ENCODE measurements around the gene TOMM40L.
"Not testable (repeated sequence)": the region's sequence is repeated elsewhere in the genome, so short reads cannot be mapped to it uniquely, and the experiment has no call there.

The TOMM40L gene

DNA sequence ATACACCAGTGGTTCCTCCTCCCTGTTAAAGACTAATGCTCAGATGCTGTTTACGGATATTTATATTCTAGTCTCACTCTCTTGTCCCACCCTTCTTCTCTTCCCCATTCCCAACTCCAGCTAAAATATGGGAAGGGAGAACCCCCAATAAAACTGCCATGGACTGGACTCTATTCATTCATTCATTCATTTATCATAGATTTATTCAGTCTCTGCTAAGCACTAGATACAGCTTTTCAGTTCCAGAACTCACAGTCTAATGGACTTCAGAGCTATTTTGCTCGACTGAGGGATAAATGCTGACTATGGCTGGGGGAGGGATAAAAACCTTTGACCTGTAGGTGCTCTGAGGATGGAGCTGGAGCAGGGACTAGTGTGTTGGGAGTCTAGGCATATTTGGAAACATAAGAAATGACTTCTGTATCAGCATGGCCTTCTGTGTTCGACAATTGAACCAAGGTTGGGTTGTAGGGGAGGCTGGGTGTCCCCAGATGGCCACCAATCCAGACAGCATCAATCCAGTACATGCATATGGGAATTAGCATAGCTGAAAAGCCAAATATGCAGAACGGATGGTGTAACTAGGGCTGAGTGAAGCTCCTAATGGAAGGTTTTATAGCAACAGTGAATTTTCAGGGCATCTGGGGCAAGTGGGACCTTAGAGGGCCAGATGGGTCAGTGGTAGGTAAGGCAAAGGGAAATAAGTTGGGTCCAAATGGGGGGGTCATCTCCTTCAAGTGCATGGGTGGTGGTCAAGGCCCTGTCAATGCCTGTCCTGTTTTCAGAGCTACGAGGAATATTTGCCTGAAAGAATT is 6.6 kb upstream of the TOMM40L start:
- peaks cover 5% of the 10 kb centered on the region for H3K4me1 ChIP-seq (ENCODE audit: insufficient read depth, low read length)
- H3K27me3 ChIP-seq (ENCODE audit: insufficient read depth, low read length) = no peaks in the 10 kb centered on the region
- H3K4me3 ChIP-seq (ENCODE audit: low read length) = no peak overlapping the region
- H3K9me3 ChIP-seq (ENCODE audit: low read length) = no peaks in the 10 kb centered on the region
- H2AFZ ChIP-seq (ENCODE audit: low read depth, low read length) = no peak overlapping the region
- H3K36me3 ChIP-seq (ENCODE audit: insufficient read depth, low read length) = peaks cover 8% of the 10 kb centered on the region

DNA sequence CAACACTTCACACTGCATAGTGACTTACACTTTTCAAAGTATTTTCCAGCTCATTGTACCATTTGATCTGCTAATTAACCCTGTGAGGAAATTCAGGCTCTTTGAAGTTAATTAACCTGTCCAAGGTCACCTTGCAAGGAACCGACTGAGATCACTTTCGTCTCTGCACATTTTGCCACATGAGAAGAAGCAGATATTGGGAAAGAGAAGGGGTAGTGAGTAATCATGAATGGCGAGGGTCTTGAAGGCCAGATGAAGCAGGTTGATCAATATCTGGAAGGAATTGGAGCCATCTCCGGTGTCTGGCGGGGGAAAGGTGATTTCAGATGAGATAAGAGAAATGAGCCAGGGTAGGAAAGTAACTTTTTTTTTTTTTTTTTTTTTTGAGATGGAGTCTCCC is 5.9 kb upstream of the TOMM40L start:
- H3K9me3 ChIP-seq (ENCODE audit: low read length) = no peaks in the 10 kb centered on the region
- no peaks in the 10 kb centered on the region for H3K27me3 ChIP-seq (ENCODE audit: insufficient read depth, low read length)
- H3K36me3 ChIP-seq (ENCODE audit: insufficient read depth, low read length) = peaks cover 4% of the 10 kb centered on the region
- H3K4me1 ChIP-seq (ENCODE audit: insufficient read depth, low read length) = peaks cover 5% of the 10 kb centered on the region
- H2AFZ ChIP-seq (ENCODE audit: low read depth, low read length) = no peak overlapping the region
- no peak overlapping the region for H3K4me3 ChIP-seq (ENCODE audit: low read length)

DNA sequence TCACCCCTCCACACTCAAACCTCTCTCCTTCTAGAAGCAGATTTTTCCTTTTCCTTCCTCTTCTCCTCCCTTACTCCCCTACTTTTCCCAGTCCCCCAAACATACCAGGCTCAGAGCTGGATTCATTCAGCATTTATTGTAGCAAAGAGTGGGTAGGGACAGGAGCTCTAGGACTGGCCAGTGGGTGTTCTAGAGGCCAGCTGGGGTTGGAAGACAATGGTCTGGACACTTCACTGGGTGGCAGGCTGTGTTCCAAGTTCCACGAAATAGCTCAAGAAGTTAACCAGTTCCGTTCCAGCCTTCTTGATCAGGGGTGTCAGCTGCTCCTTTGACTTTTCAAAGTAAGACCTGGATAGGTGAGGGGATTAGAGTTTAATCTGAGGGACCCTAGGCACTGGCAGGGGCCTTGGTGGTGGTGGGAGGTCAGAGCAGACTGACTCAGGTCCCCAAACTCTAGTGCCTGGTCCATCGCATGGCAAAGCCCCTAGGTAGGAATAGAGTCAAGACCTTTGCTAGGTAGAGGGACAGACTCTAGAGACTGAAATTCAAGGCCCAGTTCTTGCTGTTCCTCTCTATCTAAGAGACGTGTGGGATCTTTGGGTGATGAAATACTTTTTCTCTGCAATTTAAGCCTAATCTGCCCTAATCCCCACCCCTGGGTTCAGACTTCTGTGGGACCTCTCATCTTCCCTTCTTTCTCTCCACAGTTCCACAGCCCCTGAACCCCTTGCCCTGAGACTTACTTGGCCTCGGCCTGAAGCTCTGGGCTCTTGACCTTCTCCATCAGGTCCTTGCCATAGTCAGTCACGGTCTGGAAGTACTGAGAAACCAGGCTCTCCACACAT is 3.5 kb upstream of the TOMM40L start:
- H2AFZ ChIP-seq (ENCODE audit: low read depth, low read length) = no peak overlapping the region
- H3K4me1 ChIP-seq (ENCODE audit: insufficient read depth, low read length) = peaks cover 10% of the 10 kb centered on the region
- H3K27me3 ChIP-seq (ENCODE audit: insufficient read depth, low read length) = no peaks in the 10 kb centered on the region
- H3K9me3 ChIP-seq (ENCODE audit: low read length) = no peaks in the 10 kb centered on the region
- H3K36me3 ChIP-seq (ENCODE audit: insufficient read depth, low read length) = no peaks in the 10 kb centered on the region
- H3K4me3 ChIP-seq (ENCODE audit: low read length) = no peak overlapping the region

DNA sequence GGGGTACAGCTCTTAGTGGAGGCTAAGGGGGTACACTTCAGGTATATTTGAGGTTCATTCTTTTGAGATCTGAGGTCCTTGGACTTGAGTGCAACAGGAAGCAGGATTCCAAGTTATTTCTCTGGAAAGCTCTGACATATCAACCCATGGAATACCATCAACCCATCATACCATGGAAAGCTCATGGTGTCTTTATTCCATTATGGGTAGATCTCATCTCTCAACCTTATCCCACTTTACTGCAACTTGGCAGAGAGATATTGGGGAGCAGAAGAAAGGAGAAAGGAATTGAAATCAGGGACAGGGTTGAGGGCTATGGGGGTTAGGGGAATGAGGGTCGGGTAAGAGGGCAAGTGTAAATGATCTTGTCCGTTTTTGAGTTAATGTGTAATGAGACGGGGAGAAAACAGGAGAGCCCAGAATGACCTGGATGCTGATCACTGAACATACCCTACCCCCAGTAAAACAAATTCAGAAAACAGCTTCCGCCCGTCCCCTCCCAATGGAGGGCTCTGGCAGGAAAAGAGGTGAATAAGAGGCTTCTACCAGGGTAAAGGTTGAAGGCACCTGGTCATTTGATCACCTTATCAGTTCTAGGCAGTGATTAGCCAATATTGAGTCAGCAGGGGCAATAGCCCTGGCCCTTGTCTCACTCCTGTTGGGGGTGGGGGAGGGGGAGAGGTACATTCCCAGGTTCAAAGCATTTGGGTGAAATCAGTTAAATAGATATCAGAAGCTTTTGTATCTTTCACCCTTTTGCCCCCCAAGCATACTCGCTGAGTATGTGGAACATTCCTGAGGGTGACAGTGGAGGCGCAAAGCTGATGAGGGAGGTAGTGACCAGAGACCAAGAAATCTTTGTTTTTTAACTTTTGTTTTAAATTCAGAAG is 1.8 kb upstream of the TOMM40L start:
- Histone ChIP-seq H3K36me3 (ENCODE audit: insufficient read depth, low read length) (peaks cover 13% of the 10 kb centered on the region), H3K9me3 (ENCODE audit: low read length) (no peaks in the 10 kb centered on the region), H3K4me3 (ENCODE audit: low read length) (no peak overlapping the region), H3K27me3 (ENCODE audit: insufficient read depth, low read length) (no peaks in the 10 kb centered on the region), H3K4me1 (ENCODE audit: insufficient read depth, low read length) (peaks cover 10% of the 10 kb centered on the region), H2AFZ (ENCODE audit: low read depth, low read length) (no peak overlapping the region)

DNA sequence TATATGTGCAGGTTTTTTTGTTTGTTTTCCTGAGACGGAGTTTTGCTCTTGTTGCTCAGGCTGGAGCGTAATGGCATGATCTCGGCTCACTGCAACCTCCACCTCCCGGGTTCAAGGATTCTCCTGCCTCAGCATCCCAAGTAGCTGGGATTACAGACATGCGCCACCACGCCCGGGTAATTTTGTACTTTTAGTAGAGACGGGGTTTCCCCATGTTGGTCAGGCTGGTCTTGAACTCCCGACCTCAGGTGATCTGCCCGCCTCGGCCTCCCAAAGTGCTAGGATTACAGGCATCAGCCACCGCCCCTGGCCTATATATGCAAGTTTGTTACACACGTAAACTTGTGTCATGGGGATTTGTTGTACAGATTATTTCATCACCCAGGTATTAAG is 1.2 kb upstream of the TOMM40L start:
- H3K36me3 ChIP-seq (ENCODE audit: insufficient read depth, low read length) = peaks cover 18% of the 10 kb centered on the region
- H2AFZ ChIP-seq (ENCODE audit: low read depth, low read length) = not testable (repeated sequence)

DNA sequence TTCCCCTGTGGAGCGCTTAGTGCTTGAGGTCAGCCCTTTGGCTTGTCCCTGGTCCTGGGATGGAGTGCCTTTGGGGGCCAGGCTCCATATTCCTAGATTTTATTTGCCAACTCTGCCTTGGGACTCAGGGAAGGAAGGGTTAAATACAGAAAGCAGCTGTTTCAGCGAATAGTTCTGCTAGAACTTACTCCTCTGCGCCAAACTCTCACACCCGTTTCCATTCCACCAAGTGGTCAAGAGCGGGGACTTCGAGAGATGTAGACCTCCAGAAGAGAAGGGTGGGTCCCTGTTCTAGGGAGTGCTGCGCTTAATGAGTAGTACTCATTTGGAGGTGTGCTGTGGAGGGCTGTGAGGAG is 704 bp upstream of the TOMM40L start:
- peaks cover 19% of the 10 kb centered on the region for H3K36me3 ChIP-seq (ENCODE audit: insufficient read depth, low read length)
- peak overlapping the region; percentile 35 for H2AFZ ChIP-seq (ENCODE audit: low read depth, low read length)
- H3K9me3 ChIP-seq (ENCODE audit: low read length) = no peaks in the 10 kb centered on the region
- peaks cover 10% of the 10 kb centered on the region for H3K4me1 ChIP-seq (ENCODE audit: insufficient read depth, low read length)
- no peak overlapping the region for H3K4me3 ChIP-seq (ENCODE audit: low read length)
- H3K27me3 ChIP-seq (ENCODE audit: insufficient read depth, low read length) = no peaks in the 10 kb centered on the region

More for the DNA sequence above, 1.2 kb upstream of the TOMM40L start:
- H3K9me3 ChIP-seq (ENCODE audit: low read length); H3K4me1 ChIP-seq (ENCODE audit: insufficient read depth, low read length); H3K4me3 ChIP-seq (ENCODE audit: low read length); H3K27me3 ChIP-seq (ENCODE audit: insufficient read depth, low read length): not testable (repeated sequence)

DNA sequence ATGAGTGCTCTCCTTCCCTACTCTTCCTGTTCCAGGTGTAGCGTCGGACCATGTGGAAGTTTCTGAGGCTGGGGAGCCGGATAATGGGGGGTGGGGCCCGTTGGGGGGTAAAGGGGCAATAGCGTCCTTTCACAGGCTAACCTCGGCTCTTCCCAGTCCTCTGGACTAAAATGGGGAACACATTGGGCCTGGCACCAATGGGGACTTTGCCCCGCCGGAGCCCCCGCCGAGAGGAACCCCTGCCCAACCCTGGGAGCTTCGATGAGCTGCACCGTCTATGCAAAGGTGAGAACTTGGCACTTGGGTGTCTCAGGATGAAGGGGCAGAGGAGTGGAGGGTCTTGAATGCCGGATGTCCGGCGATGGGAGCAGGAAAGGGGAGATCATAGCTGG is 456 bp downstream of the TOMM40L start:
- no peaks in the 10 kb centered on the region for H3K9me3 ChIP-seq (ENCODE audit: low read length)
- peaks cover 10% of the 10 kb centered on the region for H3K4me1 ChIP-seq (ENCODE audit: insufficient read depth, low read length)
- H3K27me3 ChIP-seq (ENCODE audit: insufficient read depth, low read length) = no peaks in the 10 kb centered on the region
- H3K4me3 ChIP-seq (ENCODE audit: low read length) = peak overlapping the region; percentile 90
- H3K36me3 ChIP-seq (ENCODE audit: insufficient read depth, low read length) = peaks cover 19% of the 10 kb centered on the region
- H2AFZ ChIP-seq (ENCODE audit: low read depth, low read length) = peak overlapping the region; percentile 52

DNA sequence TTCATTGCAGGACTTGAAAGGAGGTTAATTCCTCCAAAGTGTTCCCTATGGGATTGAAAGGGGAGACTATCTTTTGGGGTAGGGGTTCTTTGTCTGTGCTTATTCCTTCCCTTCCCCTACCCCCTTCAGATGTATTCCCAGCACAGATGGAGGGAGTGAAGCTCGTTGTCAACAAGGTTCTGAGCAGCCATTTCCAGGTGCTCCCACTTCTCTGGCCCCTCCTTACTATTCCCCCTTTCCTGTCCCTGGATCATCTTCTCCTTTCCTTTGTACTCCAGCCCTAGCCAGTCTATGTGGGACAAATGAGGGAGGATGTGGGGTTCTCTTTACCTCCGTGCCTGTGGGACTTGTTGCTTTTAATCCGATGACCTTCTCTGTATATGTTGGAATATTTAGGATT is 899 bp downstream of the TOMM40L start:
- H3K9me3 ChIP-seq (ENCODE audit: low read length) = no peaks in the 10 kb centered on the region
- H3K4me3 ChIP-seq (ENCODE audit: low read length) = peak overlapping the region; percentile 90
- H3K27me3 ChIP-seq (ENCODE audit: insufficient read depth, low read length) = no peaks in the 10 kb centered on the region

DNA sequence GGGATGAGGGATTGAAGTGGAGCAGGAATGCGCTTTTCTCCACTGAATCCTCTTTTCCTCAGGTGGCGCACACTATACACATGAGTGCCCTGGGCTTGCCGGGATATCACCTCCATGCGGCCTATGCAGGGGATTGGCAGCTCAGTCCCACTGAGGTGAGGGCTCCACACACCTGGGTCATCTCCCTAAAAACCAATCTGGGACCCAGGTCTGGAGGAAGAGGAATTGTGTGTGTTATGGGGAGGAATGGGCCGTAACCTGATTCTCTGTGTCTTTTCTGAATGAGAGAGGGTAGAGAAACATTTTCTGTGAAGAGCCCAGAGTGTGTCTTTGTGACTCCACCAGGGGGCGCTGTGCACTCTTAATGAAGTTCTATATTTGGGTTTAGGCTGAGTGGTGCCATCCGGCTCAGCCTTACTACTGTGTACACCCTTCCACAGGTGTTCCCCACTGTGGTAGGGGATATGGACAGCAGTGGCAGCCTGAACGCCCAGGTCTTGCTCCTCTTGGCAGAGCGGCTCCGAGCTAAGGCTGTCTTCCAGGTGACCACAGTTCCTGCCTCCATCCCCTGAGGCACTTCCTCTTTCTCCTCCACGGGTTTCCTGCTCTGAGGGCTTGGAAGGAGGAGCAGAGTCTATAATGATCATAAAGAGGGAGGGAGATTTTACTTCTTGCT is 1.5 kb downstream of the TOMM40L start:
- Histone ChIP-seq H3K4me3 (ENCODE audit: low read length) (peak overlapping the region; percentile 90), H3K4me1 (ENCODE audit: insufficient read depth, low read length) (peaks cover 10% of the 10 kb centered on the region), H3K9me3 (ENCODE audit: low read length) (no peaks in the 10 kb centered on the region), H2AFZ (ENCODE audit: low read depth, low read length) (peak overlapping the region; percentile 52), H3K27me3 (ENCODE audit: insufficient read depth, low read length) (no peaks in the 10 kb centered on the region), H3K36me3 (ENCODE audit: insufficient read depth, low read length) (peaks cover 19% of the 10 kb centered on the region)

More for the DNA sequence above, 899 bp downstream of the TOMM40L start:
- Histone ChIP-seq H3K4me1 (ENCODE audit: insufficient read depth, low read length) (peaks cover 10% of the 10 kb centered on the region), H2AFZ (ENCODE audit: low read depth, low read length) (peak overlapping the region; percentile 52), H3K36me3 (ENCODE audit: insufficient read depth, low read length) (peaks cover 19% of the 10 kb centered on the region)

DNA sequence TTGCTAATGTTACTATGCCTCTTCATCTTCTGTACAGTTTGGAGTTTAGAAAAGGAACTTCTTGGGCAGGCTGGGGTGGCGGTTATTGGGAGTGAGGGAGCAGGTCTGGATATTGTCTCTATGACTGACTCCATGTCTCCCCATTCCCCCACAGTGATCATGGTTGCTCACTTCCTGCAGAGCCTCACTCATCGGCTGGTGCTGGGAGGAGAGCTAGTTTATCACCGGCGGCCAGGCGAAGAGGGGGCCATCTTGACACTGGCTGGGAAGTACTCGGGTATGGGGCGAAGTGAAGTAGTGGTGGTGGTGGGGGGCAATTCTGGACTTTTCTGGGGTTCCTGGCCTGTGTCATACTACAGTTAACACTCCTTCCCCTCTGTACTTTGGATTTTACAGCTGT is 2.2 kb downstream of the TOMM40L start:
- peaks cover 10% of the 10 kb centered on the region for H3K4me1 ChIP-seq (ENCODE audit: insufficient read depth, low read length)
- no peak overlapping the region for H3K4me3 ChIP-seq (ENCODE audit: low read length)

DNA sequence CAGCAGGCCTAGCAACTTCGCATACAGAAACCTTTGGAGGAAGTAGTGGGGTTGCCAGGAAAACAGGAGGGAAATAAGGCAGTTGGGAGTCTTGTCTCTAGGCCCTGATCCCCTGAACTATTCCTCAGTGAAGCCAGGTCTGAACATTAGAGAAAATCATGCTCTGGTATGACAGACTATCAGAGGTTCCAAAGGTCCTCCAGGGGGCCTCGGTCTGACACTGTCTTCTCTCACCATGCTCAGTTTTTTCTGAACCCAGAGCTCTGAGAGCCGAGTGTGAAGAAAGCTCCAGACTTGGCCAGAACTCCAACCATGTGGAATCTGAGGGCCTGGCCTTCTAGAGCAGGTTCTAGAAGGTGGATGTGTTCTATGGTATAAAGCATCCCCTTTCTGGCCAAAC is 4.0 kb downstream of the TOMM40L start:
- Histone ChIP-seq H3K36me3 (ENCODE audit: insufficient read depth, low read length) (peaks cover 19% of the 10 kb centered on the region), H3K9me3 (ENCODE audit: low read length) (no peaks in the 10 kb centered on the region), H3K27me3 (ENCODE audit: insufficient read depth, low read length) (no peaks in the 10 kb centered on the region), H3K4me1 (ENCODE audit: insufficient read depth, low read length) (peaks cover 10% of the 10 kb centered on the region), H2AFZ (ENCODE audit: low read depth, low read length) (no peak overlapping the region), H3K4me3 (ENCODE audit: low read length) (no peak overlapping the region)

More for the DNA sequence above, 2.2 kb downstream of the TOMM40L start:
- H3K9me3 ChIP-seq (ENCODE audit: low read length) = no peaks in the 10 kb centered on the region
- H3K27me3 ChIP-seq (ENCODE audit: insufficient read depth, low read length) = no peaks in the 10 kb centered on the region
- H2AFZ ChIP-seq (ENCODE audit: low read depth, low read length) = no peak overlapping the region
- H3K36me3 ChIP-seq (ENCODE audit: insufficient read depth, low read length) = peaks cover 19% of the 10 kb centered on the region

DNA sequence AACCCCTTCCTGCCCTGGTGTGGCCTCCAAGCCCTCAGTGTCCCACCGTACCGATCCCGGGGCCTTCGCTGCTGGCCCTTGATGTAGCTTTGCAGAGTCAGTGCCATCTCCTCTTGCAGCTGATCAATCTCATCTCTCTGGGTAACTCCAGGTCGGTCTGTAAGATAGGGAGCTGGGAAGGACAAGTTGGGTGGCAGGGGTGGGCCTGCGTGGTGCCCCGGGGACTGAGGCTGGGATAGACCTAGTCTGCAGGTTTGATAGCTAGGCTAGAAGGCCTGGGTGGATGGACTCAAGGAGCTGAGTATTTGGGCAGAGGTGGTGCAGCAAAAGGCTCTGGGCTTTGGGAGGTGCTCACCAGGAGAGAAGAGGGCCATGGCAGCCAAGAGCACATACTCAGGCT is 4.9 kb downstream of the TOMM40L start:
- peaks cover 19% of the 10 kb centered on the region for H3K36me3 ChIP-seq (ENCODE audit: insufficient read depth, low read length)
- H3K27me3 ChIP-seq (ENCODE audit: insufficient read depth, low read length) = no peaks in the 10 kb centered on the region
- peaks cover 10% of the 10 kb centered on the region for H3K4me1 ChIP-seq (ENCODE audit: insufficient read depth, low read length)
- no peak overlapping the region for H2AFZ ChIP-seq (ENCODE audit: low read depth, low read length)
- no peak overlapping the region for H3K4me3 ChIP-seq (ENCODE audit: low read length)
- no peaks in the 10 kb centered on the region for H3K9me3 ChIP-seq (ENCODE audit: low read length)
